Neuronal stem cell (in vitro differentiated cells): ENCODE data around the gene DUSP14.

Experiments
- DNase-seq: peaks from one replicate; pipeline ENCODE4 v3.0.0-alpha.2; 2013; ENCODE audit warnings: low spot score
- H2AFZ ChIP-seq: one replicate; pipeline ENCODE4 v1.6.1; 2013; ENCODE audit warnings: mild to moderate bottlenecking, low read length, inconsistent platforms
- H2AK5ac ChIP-seq: 2 replicates; pipeline ENCODE4 v1.6.1; 2013; ENCODE audit warnings: low read depth, mild to moderate bottlenecking, inconsistent platforms, low read length, moderate library complexity, mixed read lengths
- H2BK120ac ChIP-seq: 2 replicates; pipeline ENCODE4 v1.6.1; 2013; ENCODE audit warnings: low read depth, mild to moderate bottlenecking, inconsistent platforms, low read length, moderate library complexity, mixed read lengths
- H2BK12ac ChIP-seq: one replicate; pipeline ENCODE4 v1.6.1; 2013; ENCODE audit warnings: low read length, inconsistent platforms
- H2BK15ac ChIP-seq: 2 replicates; pipeline ENCODE4 v1.6.1; 2013; ENCODE audit warnings: mild to moderate bottlenecking, low read length, inconsistent platforms, mixed read lengths
- H2BK5ac ChIP-seq: one replicate; pipeline ENCODE4 v1.6.1; 2013; ENCODE audit warnings: inconsistent platforms, mild to moderate bottlenecking, low read length, moderate library complexity
- H3K14ac ChIP-seq: one replicate; pipeline ENCODE4 v1.6.1; 2013; ENCODE audit warnings: low read length, inconsistent platforms
- H3K18ac ChIP-seq: 2 replicates; pipeline ENCODE4 v1.6.1; 2013; ENCODE audit warnings: low read length, inconsistent platforms
- H3K23ac ChIP-seq: 2 replicates; pipeline ENCODE4 v1.6.1; 2013; ENCODE audit warnings: low read depth, mild to moderate bottlenecking, mixed read lengths, low read length, inconsistent platforms; ENCODE audit not compliant: poor library complexity
- H3K27ac ChIP-seq: replicated peaks from 3 replicates; pipeline ENCODE4 v1.5.1; 2013; ENCODE audit warnings: low read length, inconsistent platforms
- H3K27me3 ChIP-seq, 3 experiments: 2 replicates each; pipeline ENCODE4 v1.6.1; 2013; ENCODE audit warnings: low read length in 3 of 3, mild to moderate bottlenecking in 2 of 3, inconsistent platforms in 1 of 3, low read depth in 1 of 3, mixed read lengths in 1 of 3, moderate library complexity in 1 of 3; ENCODE audit not compliant: control insufficient read depth in 3 of 3, insufficient read depth in 3 of 3
- H3K36me3 ChIP-seq, 2 donors: replicated peaks in 1 of 2; 2 replicates each; pipeline ENCODE4 v1.6.1; 2013; ENCODE audit warnings: low read length in 2 of 2; ENCODE audit not compliant: control insufficient read depth in 2 of 2, insufficient read depth in 2 of 2
- H3K4ac ChIP-seq: 2 replicates; pipeline ENCODE4 v1.6.1; 2013; ENCODE audit warnings: inconsistent platforms, mild to moderate bottlenecking, low read length, moderate library complexity
- H3K4me1 ChIP-seq, 2 donors: 1 replicate in 1 of 2; 2 replicates in 1 of 2; pipeline ENCODE4 v1.6.1; 2013; ENCODE audit warnings: low read length in 2 of 2, low read depth in 1 of 2; ENCODE audit not compliant: control insufficient read depth in 2 of 2, insufficient read depth in 1 of 2
- H3K4me2 ChIP-seq: one replicate; pipeline ENCODE4 v1.6.1; 2013; ENCODE audit warnings: mild to moderate bottlenecking, low read length, inconsistent platforms; ENCODE audit not compliant: insufficient read depth, poor library complexity, severe bottlenecking
- H3K4me3 ChIP-seq, 2 donors: 2 replicates each; pipeline ENCODE4 v1.5.1; 2013; ENCODE audit warnings: low read length in 2 of 2, mild to moderate bottlenecking in 2 of 2, inconsistent platforms in 1 of 2, moderate library complexity in 1 of 2
- H3K79me1 ChIP-seq: one replicate; pipeline ENCODE4 v1.6.1; 2013; ENCODE audit warnings: low read depth, mild to moderate bottlenecking, inconsistent platforms, low read length, moderate library complexity
- H3K9ac ChIP-seq: one replicate; pipeline ENCODE4 v1.6.1; 2013; ENCODE audit warnings: mild to moderate bottlenecking, low read depth, low read length, inconsistent platforms; ENCODE audit not compliant: poor library complexity
- H3K9me3 ChIP-seq, 2 donors: replicated peaks in 1 of 2; 2 replicates each; pipeline versions ENCODE3 to v1.6.1; 2013; ENCODE audit warnings: low read length in 2 of 2, mild to moderate bottlenecking in 2 of 2, inconsistent platforms in 1 of 2, low read depth in 1 of 2, mixed read lengths in 1 of 2, moderate library complexity in 1 of 2; ENCODE audit not compliant: control insufficient read depth in 2 of 2, insufficient read depth in 1 of 2
- H4K8ac ChIP-seq: one replicate; pipeline ENCODE4 v1.6.1; 2013; ENCODE audit warnings: low read depth, mild to moderate bottlenecking, inconsistent platforms, low read length, moderate library complexity
- H4K91ac ChIP-seq: one replicate; pipeline ENCODE4 v1.6.1; 2013; ENCODE audit warnings: low read length, low read depth, mild to moderate bottlenecking, inconsistent platforms; ENCODE audit not compliant: poor library complexity
- WGBS, 2 donors: extraction: QIAGEN DNeasy Blood & Tissue Kit; methylation state at CpG; one replicate each; pipeline ENCODE4 v1.1.7; 2013; ENCODE audit warnings: missing lambda C conversion rate in 2 of 2, mixed read lengths in 1 of 2; ENCODE audit not compliant: insufficient read length in 2 of 2, insufficient replicate concordance in 1 of 2; ENCODE audit errors: extremely low coverage in 2 of 2; 5-methylcytosine and 5-hydroxymethylcytosine counted together

The DUSP14 gene

DNA sequence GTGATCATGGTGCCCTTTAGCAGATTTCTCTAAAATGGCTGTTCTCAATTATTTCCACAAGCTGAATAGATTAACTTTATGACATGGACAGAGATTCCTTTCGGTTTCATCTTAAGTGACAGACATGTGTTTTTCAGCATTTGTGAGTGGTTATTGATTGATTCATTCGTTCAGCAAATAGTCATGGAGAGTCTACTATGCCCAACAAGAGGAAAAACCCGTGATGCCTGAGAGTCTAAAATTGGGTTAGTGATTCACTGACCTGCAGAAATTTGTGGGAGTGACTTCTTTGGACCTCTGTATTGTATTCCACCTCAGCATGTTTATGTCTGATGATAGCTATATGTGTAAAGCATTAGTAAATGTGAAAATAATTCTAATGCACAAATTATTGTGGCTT lies 28.0 kb upstream of the DUSP14 start:
- Histone ChIP-seq H2BK5ac (no peak overlapping the region), H3K27me3 (no peaks in the 10 kb centered on the region), H2BK15ac (no peak overlapping the region), H3K79me1 (no peaks in the 10 kb centered on the region), H3K18ac (no peak overlapping the region), H3K4me1 (peaks cover 0 to 2% of the 10 kb centered on the region in 2 donors), H4K91ac (no peak overlapping the region), H3K14ac (no peak overlapping the region), H4K8ac (no peak overlapping the region), H2AK5ac (no peak overlapping the region), H2BK12ac (no peak overlapping the region), H2AFZ (no peak overlapping the region), H3K23ac (no peak overlapping the region), H3K9ac (no peak overlapping the region), H2BK120ac (no peak overlapping the region), H3K4me3 (no peak overlapping the region), H3K36me3 (peaks cover 2 to 88% of the 10 kb centered on the region in 2 donors), H3K9me3 (no peaks in the 10 kb centered on the region), H3K4ac (no peak overlapping the region), H3K27ac (no peak overlapping the region), H3K4me2 (no peak overlapping the region)
- no CpG with 5 or more reads among the region's 3 CpGs for WGBS, 2 donors
- no peak for DNase-seq

DNA sequence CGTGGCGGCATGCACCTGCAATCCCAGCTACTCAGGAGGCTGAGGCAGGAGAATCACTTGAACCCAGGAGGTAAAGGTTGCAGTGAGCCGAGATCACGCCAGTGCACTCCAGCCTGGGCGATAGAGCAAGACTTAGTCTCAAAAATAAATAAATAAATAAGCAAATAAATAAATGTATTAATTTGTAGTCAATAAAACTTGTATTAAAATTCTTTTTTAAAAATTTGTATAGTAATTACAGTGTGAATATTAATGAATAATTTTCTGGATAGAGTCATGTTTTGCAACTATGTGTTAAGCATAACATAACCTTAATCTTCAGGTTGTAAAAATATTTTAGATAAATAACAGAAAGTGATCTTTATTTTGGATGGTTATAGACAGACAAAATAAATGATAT lies 27.2 kb upstream of the DUSP14 start:
- no peak overlapping the region for H2AFZ ChIP-seq
- no peak overlapping the region for H3K4me3 ChIP-seq
- no peak overlapping the region for H4K8ac ChIP-seq
- no peaks in the 10 kb centered on the region for H3K9me3 ChIP-seq
- H2BK12ac ChIP-seq, result no peak overlapping the region
- H3K9ac ChIP-seq, result no peak overlapping the region
- H3K36me3 ChIP-seq, result peaks cover 2 to 92% of the 10 kb centered on the region in 2 donors
- no peak overlapping the region for H3K23ac ChIP-seq
- H3K18ac ChIP-seq, result no peak overlapping the region
- no peak overlapping the region for H3K27ac ChIP-seq
- H3K79me1 ChIP-seq, result no peaks in the 10 kb centered on the region
- H2BK5ac ChIP-seq, result no peak overlapping the region
- H3K4ac ChIP-seq, result no peak overlapping the region
- H3K4me1 ChIP-seq, result peaks cover 0 to 2% of the 10 kb centered on the region in 2 donors
- no peaks in the 10 kb centered on the region for H3K27me3 ChIP-seq
- DNase-seq, result no peak
- H2AK5ac ChIP-seq, result no peak overlapping the region
- no CpG with 5 or more reads among the region's 5 CpGs for WGBS, 2 donors
- no peak overlapping the region for H2BK120ac ChIP-seq
- H2BK15ac ChIP-seq, result no peak overlapping the region
- no peak overlapping the region for H3K14ac ChIP-seq
- no peak overlapping the region for H3K4me2 ChIP-seq
- H4K91ac ChIP-seq, result no peak overlapping the region

DNA sequence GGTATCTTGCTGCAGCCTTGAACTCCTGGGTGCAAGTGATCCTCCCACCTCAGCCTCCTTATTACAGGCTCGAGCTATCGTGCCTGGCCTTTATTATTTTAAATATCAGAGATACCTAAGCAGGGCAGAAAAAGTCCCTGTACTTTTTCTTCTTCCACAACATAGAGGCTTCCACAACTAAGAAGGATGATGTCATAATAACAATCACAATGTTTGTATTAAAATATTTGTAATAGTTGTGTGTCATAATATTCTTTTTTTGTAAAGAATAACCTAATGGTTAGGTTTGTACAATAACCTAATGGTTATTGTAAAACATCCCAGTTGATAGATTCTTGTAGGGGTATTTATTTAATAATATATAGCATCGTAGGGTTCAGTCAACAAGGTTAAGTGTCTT lies 26.7 kb upstream of the DUSP14 start:
- H3K4me2 ChIP-seq, result no peak overlapping the region
- H2AK5ac ChIP-seq, result no peak overlapping the region
- no CpG with 5 or more reads among the region's 3 CpGs for WGBS, 2 donors
- no peak overlapping the region for H4K8ac ChIP-seq
- peaks cover 2 to 93% of the 10 kb centered on the region in 2 donors for H3K36me3 ChIP-seq
- DNase-seq, result no peak
- no peak overlapping the region for H4K91ac ChIP-seq
- H2AFZ ChIP-seq, result no peak overlapping the region
- no peak overlapping the region for H3K4me3 ChIP-seq
- H3K4me1 ChIP-seq, result peaks cover 0 to 2% of the 10 kb centered on the region in 2 donors
- H2BK120ac ChIP-seq, result no peak overlapping the region
- no peak overlapping the region for H2BK5ac ChIP-seq
- no peak overlapping the region for H3K23ac ChIP-seq
- H3K9ac ChIP-seq, result no peak overlapping the region
- H2BK12ac ChIP-seq, result no peak overlapping the region
- no peaks in the 10 kb centered on the region for H3K9me3 ChIP-seq
- H3K27ac ChIP-seq, result no peak overlapping the region
- H3K14ac ChIP-seq, result no peak overlapping the region
- no peak overlapping the region for H2BK15ac ChIP-seq
- no peaks in the 10 kb centered on the region for H3K27me3 ChIP-seq
- H3K18ac ChIP-seq, result no peak overlapping the region
- no peak overlapping the region for H3K4ac ChIP-seq
- H3K79me1 ChIP-seq, result no peaks in the 10 kb centered on the region

DNA sequence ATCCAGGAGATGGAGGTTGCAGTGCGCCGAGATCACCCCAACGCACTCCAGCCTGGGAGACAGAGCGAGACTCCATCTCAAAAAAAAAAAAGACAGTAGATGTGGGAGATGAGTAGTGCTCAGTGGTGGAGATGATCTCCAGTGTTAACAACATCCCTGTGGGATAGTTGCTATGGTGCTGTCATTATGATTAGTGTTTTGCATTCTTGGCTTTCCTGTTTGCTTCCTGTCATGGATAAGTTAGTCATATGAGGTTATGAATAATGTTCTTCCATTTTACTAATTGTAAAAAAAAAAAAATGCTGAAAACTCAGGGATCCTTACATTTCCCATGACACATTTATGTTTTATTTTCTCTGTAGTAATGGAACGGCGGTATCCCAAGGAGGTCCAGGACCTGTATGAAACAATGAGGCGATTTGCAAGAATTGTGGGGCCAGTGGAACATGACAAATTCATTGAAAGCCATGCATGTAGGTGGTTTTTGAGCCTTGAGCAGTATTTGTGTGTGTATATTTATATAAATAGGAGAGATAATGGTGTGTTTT lies 24.5 kb upstream of the DUSP14 start:
- Histone ChIP-seq H4K8ac (no peak overlapping the region), H3K27ac (no peak overlapping the region)

More for the DNA sequence above, 24.5 kb upstream of the DUSP14 start:
- no peak for DNase-seq
- Histone ChIP-seq H3K36me3 (peaks cover 2 to 96% of the 10 kb centered on the region in 2 donors), H3K79me1 (no peaks in the 10 kb centered on the region), H3K23ac (no peak overlapping the region), H3K18ac (no peak overlapping the region), H3K9me3 (no peaks in the 10 kb centered on the region), H2BK12ac (no peak overlapping the region), H3K4me3 (no peak overlapping the region), H3K4me1 (peaks cover 0 to 2% of the 10 kb centered on the region in 2 donors), H3K4me2 (no peak overlapping the region), H2BK120ac (no peak overlapping the region), H3K14ac (no peak overlapping the region), H3K4ac (no peak overlapping the region), H3K9ac (no peak overlapping the region), H2AK5ac (no peak overlapping the region), H3K27me3 (no peaks in the 10 kb centered on the region), H2BK15ac (no peak overlapping the region), H2BK5ac (no peak overlapping the region), H2AFZ (no peak overlapping the region), H4K91ac (no peak overlapping the region)
- no CpG with 5 or more reads among the region's 7 CpGs for WGBS, 2 donors
